HL-60/S4 treated with phorbol 12-myristate 13-acetate at 8.2 ng/mL for 4 days and 3 days (cell line): ENCODE measurements around the gene EN2.

Experiments used
- in situ Hi-C: fragments of 300-500 bp; cut with MboI; formaldehyde crosslinking; loops from 2 replicates; pipeline ENCODE4 v1.15.0; 2022; ENCODE audit warnings: low sequenced_read_pairs

Gene EN2

GRCh38 chr7:155458111-155458877, at the start of gene EN2:
Gene EN2, plus strand, starts transcription at chr7:155458129. Its CDS starts 249 bp downstream, at chr7:155458378.
- in situ Hi-C loops = no loop called here

GRCh38 chr7:155408651-155409586, 49.0 kb upstream of the EN2 start:
- in situ Hi-C loops = no loop called here

DNA sequence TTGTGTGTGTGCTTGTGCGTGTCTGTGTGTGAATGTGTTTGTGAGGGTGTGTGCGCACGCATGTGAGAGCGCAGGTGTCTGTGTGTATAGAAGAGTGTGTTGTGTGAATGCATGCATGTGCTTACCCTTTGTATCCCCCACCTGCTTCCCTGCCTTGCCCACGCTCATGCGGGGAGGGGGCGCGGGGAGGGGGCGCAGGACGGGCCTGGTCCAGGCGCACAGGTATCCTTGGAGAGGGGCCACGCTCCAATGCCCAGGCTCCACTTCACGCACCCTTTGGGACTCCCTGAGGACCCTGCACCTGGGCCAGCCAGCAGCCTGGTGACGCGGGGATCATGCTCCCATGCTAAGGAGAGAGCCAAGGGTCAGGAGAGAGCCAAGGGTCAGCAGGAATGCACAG, 47.9 kb upstream of the EN2 start:
- in situ Hi-C loops = no loop called here

DNA sequence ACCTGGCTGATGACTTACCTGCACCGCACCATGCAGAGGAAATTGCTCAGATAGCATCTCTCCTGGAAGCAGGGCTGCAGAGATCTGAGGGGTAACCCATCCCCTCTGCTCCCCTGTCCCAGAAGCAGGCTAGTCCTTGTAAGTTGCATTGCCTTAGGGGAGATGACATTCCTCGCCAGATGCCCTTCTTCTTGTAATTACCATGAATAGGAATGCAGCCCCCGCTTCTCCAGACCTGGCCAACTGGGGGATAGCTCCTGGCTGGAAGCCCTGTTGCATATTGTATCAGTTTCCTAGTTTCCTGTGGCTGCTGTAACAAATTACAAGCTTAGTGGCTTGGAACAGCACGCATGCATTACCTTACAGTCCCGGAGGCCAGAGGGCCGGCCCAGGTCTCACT, 47.5 kb upstream of the EN2 start:
- in situ Hi-C loops = no loop called here

GRCh38 chr7:155411718-155412415, 46.1 kb upstream of the EN2 start:
- in situ Hi-C loops = no loop called here

- in situ Hi-C loops = no loop called here
These were observed 45.3 kb upstream of the EN2 start for GRCh38 chr7:155412416-155413253.

GRCh38 chr7:155414547-155415492, 43.1 kb upstream of the EN2 start:
- in situ Hi-C loops = no loop called here

- in situ Hi-C loops = no loop called here
These were observed 41.1 kb upstream of the EN2 start for GRCh38 chr7:155416646-155417380.

DNA sequence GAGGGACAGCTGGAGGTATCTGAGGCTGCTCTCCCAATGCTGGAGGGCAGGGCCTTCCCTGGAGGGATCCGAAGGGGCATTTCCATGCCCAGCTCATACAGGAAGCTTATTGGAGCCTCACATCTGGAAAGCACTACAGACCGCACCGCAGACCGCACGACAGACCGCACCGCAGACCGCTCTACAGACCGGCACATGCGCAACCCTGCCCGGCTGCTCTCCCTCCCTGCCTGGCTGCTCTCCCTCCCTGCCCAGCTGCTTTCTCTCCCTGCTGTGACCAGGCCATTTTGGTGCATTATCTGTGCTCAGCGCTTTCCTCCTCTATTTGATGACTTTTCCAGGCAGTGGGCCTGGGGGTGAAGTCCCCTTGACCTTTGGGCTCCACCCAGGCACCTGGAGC, 39.6 kb upstream of the EN2 start:
- in situ Hi-C loops = no loop called here

GRCh38 chr7:155418941-155419755, 38.8 kb upstream of the EN2 start:
- in situ Hi-C loops = no loop called here

DNA sequence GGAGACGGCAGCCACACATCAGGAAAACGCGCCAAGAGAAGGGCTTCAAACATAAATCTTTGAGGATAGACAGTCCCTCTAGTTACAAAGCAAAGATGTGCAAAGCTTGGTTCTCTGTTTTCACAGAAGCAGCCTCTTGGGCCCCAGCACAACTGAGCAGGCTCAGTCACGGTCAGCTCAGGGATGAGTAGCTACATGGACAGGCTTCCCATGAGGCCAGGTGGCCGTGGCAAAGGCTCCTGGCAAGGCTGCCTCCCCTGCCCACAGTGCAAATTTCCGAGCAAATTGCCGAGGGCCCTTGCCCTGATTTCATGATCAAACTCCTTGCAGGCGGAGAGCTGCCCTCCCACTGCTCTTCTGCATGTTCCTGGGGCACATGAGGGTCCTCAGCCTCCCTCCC, 37.8 kb upstream of the EN2 start:
- in situ Hi-C loops = no loop called here

DNA sequence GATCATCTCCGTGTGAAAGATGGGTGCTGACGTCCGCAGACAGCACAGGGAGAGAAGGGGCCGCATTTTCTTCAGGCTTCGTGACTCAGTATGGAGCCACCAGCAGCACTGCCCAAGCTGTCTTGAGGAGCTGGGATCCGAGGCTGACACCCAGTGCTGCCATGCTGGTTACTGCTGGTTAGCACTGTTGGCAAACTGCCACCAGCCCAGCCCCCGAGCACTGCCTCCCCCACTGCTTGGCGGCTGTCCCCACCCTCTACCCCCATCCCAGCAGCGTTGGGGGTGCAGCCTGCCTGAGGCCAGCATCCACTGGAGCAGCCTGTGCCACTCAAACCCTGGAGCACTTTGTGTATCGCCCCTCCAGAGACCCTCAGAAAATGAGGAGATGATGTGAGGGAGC, 35.8 kb upstream of the EN2 start:
- in situ Hi-C loops = no loop called here

- in situ Hi-C loops = no loop called here
These were observed 35.2 kb upstream of the EN2 start for GRCh38 chr7:155422599-155423336.

DNA sequence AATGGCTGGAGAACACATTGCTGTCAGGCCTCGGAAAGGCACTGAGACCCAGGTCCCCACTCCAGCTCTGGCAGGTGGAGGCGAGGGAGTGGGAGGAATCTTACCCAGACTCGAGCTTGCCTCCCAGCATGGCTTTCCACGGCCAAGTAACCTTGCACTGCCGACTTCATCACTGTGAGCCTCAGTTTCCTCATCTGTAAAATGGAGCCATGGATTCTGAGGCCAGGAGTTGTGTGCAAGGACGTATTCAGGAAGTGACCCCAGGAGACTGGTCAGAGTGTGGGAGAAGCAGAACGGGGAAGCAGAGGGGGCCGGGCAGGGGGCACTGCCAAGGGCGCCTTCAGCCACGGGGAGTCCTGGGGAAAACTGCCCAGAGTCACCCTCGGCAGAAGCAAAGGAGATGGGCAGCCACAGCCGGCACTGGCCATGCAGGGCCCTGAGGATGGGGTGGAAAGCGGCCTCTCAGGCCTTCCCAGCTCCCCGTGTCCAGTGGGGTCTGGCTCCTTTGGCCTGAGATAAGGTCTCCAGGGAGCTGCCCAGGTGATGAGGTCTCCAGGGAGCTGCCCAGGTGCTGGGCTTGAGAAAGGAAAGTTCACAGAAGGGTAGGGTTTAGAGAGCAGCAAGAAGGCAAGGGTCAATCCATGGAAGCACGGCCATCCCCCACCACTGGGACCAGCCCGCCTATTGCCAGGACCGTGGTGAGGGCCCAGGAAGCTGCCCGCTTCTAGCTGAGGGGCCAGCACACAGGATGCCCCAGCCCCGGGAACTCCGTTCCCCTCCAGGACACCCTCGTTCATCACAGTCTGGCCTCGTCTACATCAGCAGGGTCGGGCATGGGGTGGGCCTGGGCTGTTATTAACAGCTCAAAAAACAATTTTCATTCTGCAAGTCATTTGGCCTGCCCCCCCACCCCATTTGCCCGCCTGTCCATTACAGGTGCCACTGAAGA, 34.3 kb upstream of the EN2 start:
- in situ Hi-C loops = no loop called here

DNA sequence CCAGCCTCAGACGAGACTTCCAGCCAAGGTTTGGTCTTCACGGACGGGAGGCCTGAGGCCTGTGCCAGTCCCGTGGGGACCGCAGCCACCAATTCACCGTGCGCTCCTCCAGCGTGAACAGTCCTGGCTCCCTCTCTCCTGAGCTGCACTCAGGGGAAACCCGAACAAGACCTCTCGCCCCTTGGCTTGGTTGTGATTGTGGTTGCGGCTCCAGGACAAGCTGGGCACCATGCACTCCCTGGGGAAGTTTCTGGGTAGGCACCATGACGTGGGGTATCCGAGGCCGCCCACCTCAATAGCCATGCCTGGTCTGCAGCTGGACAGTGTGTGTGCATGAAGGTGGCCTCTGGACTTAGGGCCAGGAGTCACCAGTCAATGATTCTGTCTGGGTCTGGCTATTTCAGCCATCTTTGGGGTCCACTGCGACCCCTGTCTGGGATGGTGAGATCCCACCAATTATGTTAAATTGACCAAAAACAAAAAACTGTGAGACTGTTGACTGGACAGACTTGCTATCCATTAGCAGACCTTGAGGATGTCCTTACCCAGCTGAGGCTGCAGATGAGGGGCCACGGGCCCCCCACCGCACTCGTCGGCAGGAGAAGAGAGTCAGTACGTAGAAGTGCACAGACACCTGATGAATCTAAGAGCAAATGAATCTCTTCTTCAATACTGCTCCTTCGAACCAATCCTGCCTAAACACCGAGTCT, 33.5 kb upstream of the EN2 start:
- in situ Hi-C loops = no loop called here

DNA sequence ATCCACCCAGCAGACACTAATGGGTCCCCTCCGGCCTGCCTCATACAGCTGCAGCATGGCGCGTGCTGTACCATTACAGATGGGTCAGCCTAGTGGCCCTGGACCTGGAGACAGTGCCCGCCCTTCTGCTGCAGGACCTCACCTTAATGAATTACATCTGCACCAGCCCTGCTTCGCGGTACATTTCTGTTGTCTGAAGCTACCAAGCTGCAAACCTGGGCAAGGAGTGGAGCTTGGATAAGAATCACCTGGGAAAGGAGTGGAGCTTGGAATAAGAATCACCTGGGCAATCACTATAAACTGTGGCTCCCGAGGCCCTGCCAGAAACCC, 33.0 kb upstream of the EN2 start:
- in situ Hi-C loops = no loop called here
